ENCODE results near the gene DLGAP1.

GRCh38 chr18:4433717-4434116 is 21.4 kb downstream of the DLGAP1 start:
- TF ChIP-seq ZBTB33 (IDR thresholded peaks at IDR 0.05) (no peak), SIX5 (IDR thresholded peaks at IDR 0.05; ENCODE audit: low read depth, low read length, severe bottlenecking) (no peak), RELB (IDR thresholded peaks at IDR 0.05; ENCODE audit: low read depth) (no peak), MAX (IDR thresholded peaks at IDR 0.05; ENCODE audit: low read depth, low read length) (no peak), ZNF274 (IDR thresholded peaks at IDR 0.05; ENCODE audit: insufficient read depth, insufficient read length) (no peak), MEF2A (IDR thresholded peaks at IDR 0.05; ENCODE audit: insufficient read depth, low read depth, low read length) (no peak), POLR2A (IDR thresholded peaks at IDR 0.05; ENCODE audit: low read depth, low read length) (no peak), CTCF (IDR thresholded peaks at IDR 0.05 in 2 of 3, conservative IDR thresholded peaks at IDR 0.05 in 1 of 3; ENCODE audit: control insufficient read depth in 2 of 3, extremely low read depth in 1 of 3, insufficient read depth in 1 of 3, low read depth in 3 of 3, low read length in 3 of 3) (no peak), RBBP5 (conservative IDR thresholded peaks at IDR 0.05) (no peak), RAD21 (IDR thresholded peaks at IDR 0.05; ENCODE audit: insufficient read depth, low read depth, low read length) (no peak), ATF2 (IDR thresholded peaks at IDR 0.05; ENCODE audit: low read length) (no peak)
